IgD-negative memory B cell (primary cell): ENCODE measurements around the gene BYSL. TPM values are rescaled to one million over a fixed set of nuclear protein-coding genes. Genes with fewer than 3 reads are reported as not detected.

ENCODE experiments used
- H3K27ac Mint-ChIP-seq, 3 donors: one replicate each; pipeline ENCODE4 v1.8.0; 2020 to 2022; ENCODE audit warnings: mild to moderate bottlenecking in 3 of 3, mixed read lengths in 3 of 3, moderate library complexity in 1 of 3
- H3K27me3 Mint-ChIP-seq: one replicate; pipeline ENCODE4 v1.8.0; 2021; ENCODE audit warnings: mixed read lengths
- H3K36me3 Mint-ChIP-seq: one replicate; pipeline ENCODE4 v1.8.0; 2020; ENCODE audit warnings: mild to moderate bottlenecking, mixed read lengths
- H3K4me1 Mint-ChIP-seq, 3 donors: one replicate each; pipeline ENCODE4 v1.8.0; 2020 to 2022; ENCODE audit warnings: mixed read lengths in 3 of 3, mild to moderate bottlenecking in 1 of 3
- H3K4me3 Mint-ChIP-seq, 4 donors: one replicate each; pipeline ENCODE4 v1.8.0; 2020 to 2022; ENCODE audit warnings: mild to moderate bottlenecking in 4 of 4, mixed read lengths in 4 of 4, moderate library complexity in 3 of 4
- H3K9me3 Mint-ChIP-seq, 3 donors: one replicate each; pipeline ENCODE4 v1.8.0; 2020 to 2021; ENCODE audit warnings: mixed read lengths in 3 of 3, mild to moderate bottlenecking in 1 of 3
- polyA plus RNA-seq: library from polyadenylated mRNA; unstranded; fragments of 300-500 nt; fragmentation: Illumina TruSeq; gene quantifications from one replicate; pipeline ENCODE4 v1.2.3, GENCODE V29; 2021

The BYSL gene
- polyA plus RNA-seq, 1 donor from 2014 or later, result 9.6 TPM

DNA sequence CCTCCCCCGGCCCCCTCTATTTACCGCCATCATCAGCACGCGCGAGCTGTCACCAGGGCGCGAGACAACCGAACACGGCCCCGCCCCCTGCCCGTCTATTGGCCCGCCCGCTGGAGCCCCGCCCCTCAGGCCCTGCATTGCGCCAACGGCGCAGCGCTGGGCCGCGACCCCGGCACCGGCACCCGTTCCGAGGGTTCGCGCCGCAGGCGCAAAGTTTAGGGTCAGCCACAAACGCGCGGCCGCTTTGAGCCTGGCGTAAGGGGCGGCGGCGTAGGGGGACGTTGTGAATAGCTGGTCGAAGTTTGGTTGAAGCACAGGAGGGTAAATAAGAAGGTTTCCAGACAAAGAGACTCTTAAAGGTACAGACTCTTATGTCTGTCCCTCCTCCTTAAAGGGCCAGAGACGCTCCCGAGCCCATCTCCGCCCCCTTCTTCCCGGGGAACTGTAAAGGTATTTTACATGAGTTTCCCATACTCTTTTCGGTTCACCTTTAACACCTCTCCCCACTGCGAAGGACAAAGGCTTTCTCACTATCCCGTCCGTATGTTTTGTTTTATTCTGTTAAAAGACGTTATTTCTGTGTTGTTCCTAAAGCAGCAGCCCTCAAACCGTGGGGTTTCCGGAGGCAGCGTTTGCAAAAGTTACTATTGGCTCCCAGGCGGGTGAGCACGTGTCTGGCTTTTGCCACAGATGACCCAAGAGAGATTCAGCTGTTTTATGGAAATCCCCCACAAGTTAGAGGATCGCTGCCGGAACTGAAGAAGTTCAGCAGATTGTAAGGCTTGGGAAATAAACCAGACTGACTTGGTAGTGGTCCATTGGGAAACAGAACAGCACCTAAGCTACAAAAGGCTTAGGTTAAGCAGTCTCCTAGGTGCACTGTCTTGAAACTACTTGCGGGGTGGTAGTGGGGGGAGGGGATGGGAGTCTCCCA is 25.7 kb upstream of the BYSL start, which contains the start of gene USP49:
Gene USP49, minus strand, starts transcription at position 76 of the 934 bp plus-strand sequence. CDS start 88,392 bp downstream, outside the sequence.
- Mint-ChIP-seq H3K4me1 (peaks cover 8 to 11% (median 8%) of the 10 kb centered on the region in 3 donors), H3K27me3 (no peaks in the 10 kb centered on the region), H3K36me3 (no peaks in the 10 kb centered on the region), H3K27ac (peak within 1 kb of the TSS in 2 of 3 donors; percentile 93 to 98), H3K9me3 (no peaks in the 10 kb centered on the region), H3K4me3 (no peak within 1 kb of the TSS)

DNA sequence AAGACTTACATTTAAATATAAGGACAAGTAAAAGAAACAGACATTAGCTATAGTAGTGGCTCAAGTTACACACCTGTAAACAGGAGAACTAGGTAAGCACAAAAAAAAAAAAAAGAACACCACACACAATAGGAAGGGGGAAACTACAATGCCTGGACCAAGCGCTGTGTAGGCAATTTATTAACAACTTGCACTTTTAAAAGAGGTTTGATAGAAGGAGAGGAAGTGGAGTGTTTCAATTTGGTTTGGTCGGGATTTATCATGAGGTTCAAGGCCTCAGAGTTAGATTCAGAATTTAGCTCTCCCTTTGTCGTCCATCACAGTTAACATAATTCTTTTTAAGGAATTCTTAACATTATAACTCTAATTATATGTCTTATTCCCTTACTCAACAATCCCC is 25.0 kb upstream of the BYSL start:
- peak overlapping the region in 2 of 3 donors; percentile 93 to 98 for H3K27ac Mint-ChIP-seq
- H3K9me3 Mint-ChIP-seq, result no peaks in the 10 kb centered on the region
- H3K4me3 Mint-ChIP-seq, result no peak overlapping the region
- H3K36me3 Mint-ChIP-seq, result no peaks in the 10 kb centered on the region
- peaks cover 8 to 11% (median 8%) of the 10 kb centered on the region in 3 donors for H3K4me1 Mint-ChIP-seq
- no peaks in the 10 kb centered on the region for H3K27me3 Mint-ChIP-seq

DNA sequence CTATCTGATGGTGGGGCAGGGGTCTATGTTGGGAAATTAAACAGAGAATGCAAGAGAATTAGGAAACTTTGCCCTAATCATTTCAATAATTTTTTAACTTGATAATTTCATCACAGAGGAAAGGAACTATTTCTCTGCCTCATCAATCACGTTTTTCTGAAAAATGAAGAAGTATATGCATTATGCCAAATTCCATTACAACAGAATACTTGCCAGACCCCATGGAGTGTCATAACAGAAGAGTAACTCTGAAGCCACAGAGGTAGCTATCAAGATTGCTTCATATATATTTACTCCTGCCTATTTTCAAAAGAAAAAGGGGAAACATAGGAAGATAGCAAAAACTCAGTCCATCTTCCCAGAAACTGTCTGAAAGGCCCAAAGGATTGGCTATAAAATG is 20.4 kb upstream of the BYSL start:
- H3K4me1 Mint-ChIP-seq, result peaks cover 5 to 7% (median 6%) of the 10 kb centered on the region in 3 donors
- H3K27ac Mint-ChIP-seq, result no peak overlapping the region
- H3K4me3 Mint-ChIP-seq, result peak overlapping the region in 1 of 4 donors; percentile 26
- H3K9me3 Mint-ChIP-seq, result no peaks in the 10 kb centered on the region
- H3K27me3 Mint-ChIP-seq, result no peaks in the 10 kb centered on the region
- H3K36me3 Mint-ChIP-seq, result peaks cover 4% of the 10 kb centered on the region

DNA sequence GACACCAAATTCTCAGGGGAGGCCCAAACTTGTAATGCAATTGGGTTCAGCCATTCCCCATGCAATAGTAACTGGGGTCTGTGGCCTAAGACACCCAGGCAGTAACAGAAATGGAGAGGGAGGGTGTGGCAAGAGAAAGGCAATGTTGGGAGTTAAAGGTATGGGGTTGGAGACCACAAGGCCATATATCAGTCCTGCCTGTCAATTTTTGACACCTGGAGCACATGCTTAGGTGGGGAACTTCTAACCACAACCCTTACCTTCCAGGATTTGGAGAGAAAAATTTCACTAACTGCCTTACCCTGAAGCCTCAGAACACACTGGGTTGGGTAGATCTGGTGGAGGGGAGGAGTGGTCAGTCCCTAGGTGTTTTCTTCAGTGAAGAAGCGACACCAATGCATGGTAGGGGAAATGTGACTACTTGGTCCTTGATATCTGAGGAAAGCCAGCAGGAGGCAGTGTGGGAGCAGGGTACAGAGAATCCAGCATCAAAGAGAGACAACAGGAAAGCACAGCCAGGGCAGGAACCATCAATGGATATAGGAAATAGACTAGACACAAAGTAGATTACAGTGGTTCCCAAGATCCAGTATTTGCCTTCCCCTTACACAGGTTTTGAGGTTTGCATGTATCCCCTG is 19.3 kb upstream of the BYSL start:
- Mint-ChIP-seq H3K4me1 (peaks cover 0 to 2% (median 0%) of the 10 kb centered on the region in 3 donors), H3K9me3 (no peaks in the 10 kb centered on the region), H3K27me3 (no peaks in the 10 kb centered on the region), H3K27ac (no peak overlapping the region), H3K36me3 (peaks cover 4% of the 10 kb centered on the region), H3K4me3 (no peak overlapping the region)

DNA sequence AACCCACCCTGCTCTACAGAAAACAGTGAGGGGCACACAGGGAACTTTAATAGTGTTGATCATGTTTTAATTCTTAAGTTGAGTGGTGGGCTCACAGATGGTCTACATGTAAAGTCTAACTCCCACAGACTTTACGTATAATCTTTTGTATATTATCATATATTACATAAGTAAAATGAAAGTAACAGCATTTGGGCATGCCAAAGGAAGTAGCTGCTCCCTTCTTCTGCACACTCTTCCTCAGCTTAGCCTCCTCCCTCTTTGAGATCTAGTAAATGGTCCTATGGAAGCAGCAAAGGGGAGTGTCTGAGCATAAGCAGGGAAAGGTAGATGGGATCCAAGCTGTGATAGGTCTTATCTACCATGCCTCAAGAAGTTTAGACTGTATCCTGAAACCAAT is 11.6 kb upstream of the BYSL start:
- Mint-ChIP-seq H3K27me3 (no peaks in the 10 kb centered on the region), H3K9me3 (no peaks in the 10 kb centered on the region), H3K4me1 (peaks cover 6% of the 10 kb centered on the region in 3 donors), H3K4me3 (no peak overlapping the region), H3K27ac (no peak overlapping the region), H3K36me3 (peaks cover 4% of the 10 kb centered on the region)

DNA sequence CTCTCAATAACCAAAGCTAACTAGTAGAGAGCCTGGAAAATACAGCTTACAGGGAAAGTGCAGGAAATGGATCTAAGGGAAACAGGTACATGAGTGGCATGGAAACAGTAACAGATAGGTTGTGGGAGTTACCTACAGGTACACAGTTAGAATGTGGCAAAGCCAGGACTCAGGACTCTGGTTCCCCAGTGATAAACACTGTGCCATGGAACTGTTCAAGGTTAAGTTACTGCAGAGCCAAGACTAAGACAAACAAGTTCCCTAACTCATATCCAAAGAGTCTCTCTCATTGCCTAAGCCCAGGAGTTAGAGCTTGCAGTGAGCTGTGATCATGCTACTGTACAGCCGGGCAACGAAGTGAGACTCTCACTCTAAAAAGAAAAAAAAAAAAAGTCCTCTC is 7.0 kb upstream of the BYSL start:
- H3K4me1 Mint-ChIP-seq, result peaks cover 11 to 15% (median 12%) of the 10 kb centered on the region in 3 donors
- H3K36me3 Mint-ChIP-seq, result peaks cover 5% of the 10 kb centered on the region
- no peaks in the 10 kb centered on the region for H3K9me3 Mint-ChIP-seq
- H3K4me3 Mint-ChIP-seq, result peak overlapping the region in 2 of 4 donors; percentile 65 to 76
- no peak overlapping the region for H3K27ac Mint-ChIP-seq
- H3K27me3 Mint-ChIP-seq, result no peaks in the 10 kb centered on the region

DNA sequence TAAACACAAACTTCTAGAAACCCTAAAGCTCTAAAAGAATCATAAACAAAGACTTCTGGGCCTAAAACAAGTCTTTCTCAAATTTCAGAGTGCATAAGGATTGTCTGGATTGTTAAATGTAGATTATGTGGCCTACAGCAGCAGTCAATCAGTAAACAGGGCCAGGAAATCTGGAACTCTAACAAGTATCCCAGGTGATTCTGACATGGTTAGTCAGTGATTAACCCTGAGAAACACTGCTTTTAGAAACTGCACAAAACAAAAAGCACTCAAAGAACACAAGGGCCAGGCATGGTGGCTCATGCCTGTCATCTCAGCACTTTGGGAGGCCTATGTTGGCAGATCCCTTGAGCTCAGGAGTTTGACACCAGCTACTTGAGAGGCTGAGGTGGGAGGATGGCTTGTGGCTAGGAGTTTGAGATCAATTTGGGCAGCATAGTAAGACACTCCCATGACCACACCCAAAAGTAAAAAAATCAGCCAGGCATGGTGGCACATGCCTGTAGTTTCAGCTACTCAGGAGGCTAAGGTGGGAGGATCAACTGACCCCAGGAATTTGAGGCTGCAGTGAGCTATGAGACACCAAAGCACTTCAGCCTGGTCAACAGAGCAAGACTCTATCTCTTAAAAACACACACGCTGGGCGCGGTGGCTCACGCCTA is 6.3 kb upstream of the BYSL start:
- Mint-ChIP-seq H3K4me1 (peaks cover 13 to 19% (median 14%) of the 10 kb centered on the region in 3 donors), H3K4me3 (no peak overlapping the region), H3K27ac (peak overlapping the region in 1 of 3 donors; percentile 23), H3K9me3 (no peaks in the 10 kb centered on the region), H3K36me3 (peaks cover 5% of the 10 kb centered on the region), H3K27me3 (no peaks in the 10 kb centered on the region)

DNA sequence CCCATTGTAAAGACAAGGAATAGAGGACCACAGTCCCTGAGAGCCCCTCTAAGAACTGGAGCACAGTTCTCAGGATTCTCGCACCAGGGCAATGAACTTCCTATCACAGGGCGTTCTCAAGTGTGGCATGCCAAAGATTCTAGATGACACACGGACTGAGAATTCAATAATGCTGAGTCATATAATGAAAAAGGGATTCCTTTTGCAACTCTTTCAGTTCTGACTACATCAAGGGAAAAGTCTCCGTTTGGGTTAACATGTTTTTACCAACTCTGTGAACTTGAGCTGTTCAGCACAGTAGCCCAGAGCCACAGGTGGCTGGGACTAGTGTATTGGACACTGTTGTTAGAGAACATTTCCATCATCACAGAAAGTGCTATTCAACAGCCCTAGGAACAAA is 3.8 kb upstream of the BYSL start:
- H3K27ac Mint-ChIP-seq, result peak overlapping the region in 2 of 3 donors; percentile 51 to 81
- H3K4me1 Mint-ChIP-seq, result peaks cover 26 to 30% (median 29%) of the 10 kb centered on the region in 3 donors
- H3K36me3 Mint-ChIP-seq, result peaks cover 5% of the 10 kb centered on the region
- H3K27me3 Mint-ChIP-seq, result no peaks in the 10 kb centered on the region
- no peaks in the 10 kb centered on the region for H3K9me3 Mint-ChIP-seq
- H3K4me3 Mint-ChIP-seq, result peak overlapping the region in 2 of 4 donors; percentile 37 to 77

DNA sequence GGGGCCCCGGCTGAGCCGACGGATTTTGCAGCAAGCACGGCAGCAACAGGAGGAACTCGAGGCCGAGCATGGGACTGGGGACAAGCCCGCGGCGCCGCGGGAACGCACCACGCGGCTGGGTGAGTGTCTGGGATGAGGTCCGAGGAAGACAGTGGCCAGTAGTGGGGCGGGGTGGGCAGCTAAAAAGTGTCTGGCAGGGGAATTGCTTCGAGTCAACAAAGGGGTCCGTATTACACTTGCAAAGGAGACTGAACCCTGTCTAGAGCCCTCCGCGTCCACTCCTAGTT is 356 bp downstream of the BYSL start:
- Mint-ChIP-seq H3K4me1 (peaks cover 36 to 43% (median 42%) of the 10 kb centered on the region in 3 donors), H3K9me3 (no peaks in the 10 kb centered on the region), H3K36me3 (peaks cover 1% of the 10 kb centered on the region), H3K27me3 (no peaks in the 10 kb centered on the region), H3K4me3 (peak overlapping the region; percentile 99 to 100 (median 100)), H3K27ac (peak overlapping the region; percentile 99 to 100 (median 99))

DNA sequence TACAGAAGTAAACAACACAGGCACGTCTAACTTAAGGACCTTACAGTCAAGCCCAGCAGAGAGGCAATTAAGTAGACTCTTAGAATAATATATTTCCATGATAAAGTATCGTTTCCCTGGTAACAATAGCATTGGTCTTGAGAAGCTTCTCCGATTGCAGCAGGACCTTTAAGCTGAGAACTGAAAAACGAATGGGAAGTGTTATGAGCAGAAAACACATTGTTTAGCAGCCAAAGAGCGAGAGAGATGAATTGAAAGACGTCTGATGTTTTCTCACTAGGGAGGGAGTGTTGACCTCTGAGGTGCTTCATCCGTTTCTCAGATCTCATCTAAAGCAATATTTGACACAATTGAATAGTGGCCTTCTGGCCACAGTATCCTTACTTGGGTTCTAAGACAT is 855 bp downstream of the BYSL start:
- peak overlapping the region; percentile 99 to 100 (median 99) for H3K27ac Mint-ChIP-seq
- H3K36me3 Mint-ChIP-seq, result no peaks in the 10 kb centered on the region
- H3K4me3 Mint-ChIP-seq, result peak overlapping the region; percentile 99 to 100 (median 100)
- H3K9me3 Mint-ChIP-seq, result no peaks in the 10 kb centered on the region
- no peaks in the 10 kb centered on the region for H3K27me3 Mint-ChIP-seq
- peaks cover 35 to 43% (median 42%) of the 10 kb centered on the region in 3 donors for H3K4me1 Mint-ChIP-seq

DNA sequence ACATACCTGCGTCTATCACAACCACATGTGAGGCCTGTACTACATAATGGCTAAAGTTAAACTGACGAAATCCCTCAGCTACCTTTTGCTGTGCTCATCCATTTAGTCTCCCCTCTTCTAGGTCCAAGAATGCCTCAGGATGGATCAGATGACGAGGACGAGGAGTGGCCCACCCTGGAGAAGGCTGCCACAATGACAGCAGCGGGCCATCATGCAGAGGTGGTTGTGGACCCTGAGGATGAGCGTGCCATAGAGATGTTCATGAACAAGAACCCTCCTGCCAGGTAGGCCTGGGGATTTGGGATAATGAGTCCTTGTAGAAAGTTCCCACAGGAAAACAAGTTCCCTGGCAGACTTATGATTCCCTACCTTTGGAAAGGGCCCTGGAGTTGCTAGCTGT is 6.0 kb downstream of the BYSL start:
- no peaks in the 10 kb centered on the region for H3K9me3 Mint-ChIP-seq
- no peak overlapping the region for H3K4me3 Mint-ChIP-seq
- peak overlapping the region in 2 of 3 donors; percentile 68 to 73 for H3K27ac Mint-ChIP-seq
- H3K27me3 Mint-ChIP-seq, result no peaks in the 10 kb centered on the region
- peaks cover 19 to 30% (median 23%) of the 10 kb centered on the region in 3 donors for H3K4me1 Mint-ChIP-seq
- H3K36me3 Mint-ChIP-seq, result no peaks in the 10 kb centered on the region

DNA sequence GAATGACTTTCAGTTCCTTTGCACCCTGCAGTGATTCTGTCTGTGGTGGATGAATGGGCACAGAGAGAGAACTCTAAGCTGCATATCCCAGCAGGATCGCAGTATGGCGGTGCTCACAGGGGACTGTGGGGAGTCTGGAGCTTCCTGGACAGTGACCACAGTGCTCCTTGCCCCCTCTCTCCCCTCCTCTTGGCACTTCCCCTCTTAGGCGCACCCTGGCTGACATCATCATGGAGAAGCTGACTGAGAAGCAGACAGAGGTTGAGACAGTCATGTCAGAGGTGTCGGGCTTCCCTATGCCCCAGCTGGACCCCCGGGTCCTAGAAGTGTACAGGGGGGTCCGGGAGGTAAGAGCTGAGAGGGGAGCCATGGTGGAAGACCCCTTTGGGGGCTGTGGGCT is 8.6 kb downstream of the BYSL start:
- peak overlapping the region; percentile 39 to 85 (median 58) for H3K27ac Mint-ChIP-seq
- H3K4me3 Mint-ChIP-seq, result peak overlapping the region in 1 of 4 donors; percentile 2
- H3K4me1 Mint-ChIP-seq, result peaks cover 7 to 19% (median 14%) of the 10 kb centered on the region in 3 donors

DNA sequence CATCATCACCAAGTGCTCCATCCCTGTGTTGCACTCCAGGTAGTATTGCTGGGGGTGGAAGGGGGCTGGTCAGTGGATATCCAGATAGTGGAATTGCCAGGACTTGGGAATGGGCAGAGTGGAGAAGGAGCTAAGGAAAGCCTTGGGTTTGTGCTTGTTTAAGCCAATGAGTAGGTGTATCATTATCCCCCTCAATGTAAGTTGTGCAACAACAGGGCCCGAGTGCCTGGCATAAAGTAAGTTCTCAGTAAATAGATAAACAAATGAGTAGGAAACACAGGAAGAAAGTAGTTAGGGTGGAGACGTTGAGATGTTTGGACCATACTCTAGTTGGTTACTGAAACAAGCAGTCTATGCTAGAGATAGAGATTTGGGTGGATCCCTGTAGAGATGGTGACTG is 10.5 kb downstream of the BYSL start:
- Mint-ChIP-seq H3K4me1 (peaks cover 11 to 23% (median 20%) of the 10 kb centered on the region in 3 donors), H3K27me3 (no peaks in the 10 kb centered on the region), H3K27ac (peak overlapping the region in 2 of 3 donors; percentile 2 to 28), H3K36me3 (no peaks in the 10 kb centered on the region), H3K9me3 (no peaks in the 10 kb centered on the region), H3K4me3 (no peak overlapping the region)

More for the DNA sequence above, 8.6 kb downstream of the BYSL start:
- Mint-ChIP-seq H3K36me3 (no peaks in the 10 kb centered on the region), H3K27me3 (no peaks in the 10 kb centered on the region), H3K9me3 (no peaks in the 10 kb centered on the region)

DNA sequence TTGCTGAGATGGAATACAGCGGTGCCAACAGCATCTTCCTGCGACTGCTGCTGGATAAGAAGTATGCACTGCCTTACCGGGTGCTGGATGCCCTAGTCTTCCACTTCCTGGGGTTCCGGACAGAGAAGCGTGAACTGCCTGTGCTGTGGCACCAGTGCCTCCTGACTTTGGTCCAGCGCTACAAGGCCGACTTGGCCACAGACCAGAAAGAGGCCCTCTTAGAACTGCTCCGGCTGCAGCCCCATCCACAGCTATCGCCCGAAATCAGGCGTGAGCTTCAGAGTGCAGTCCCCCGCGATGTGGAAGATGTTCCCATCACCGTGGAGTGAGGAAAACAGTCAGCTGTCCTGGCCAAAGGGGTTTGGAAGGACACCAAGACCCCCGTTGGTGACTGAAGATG is 11.1 kb downstream of the BYSL start:
- Mint-ChIP-seq H3K27me3 (no peaks in the 10 kb centered on the region), H3K4me3 (no peak overlapping the region), H3K4me1 (peaks cover 13 to 25% (median 20%) of the 10 kb centered on the region in 3 donors), H3K36me3 (no peaks in the 10 kb centered on the region), H3K27ac (peak overlapping the region in 2 of 3 donors; percentile 2 to 69), H3K9me3 (no peaks in the 10 kb centered on the region)
